ENCODE data around the gene STK39. TPM values are rescaled to one million over a fixed set of nuclear protein-coding genes. Genes with fewer than 3 reads are reported as not detected.

The STK39 gene
- total RNA-seq, 1 donor from 2014 or later, result 26.2 TPM

DNA sequence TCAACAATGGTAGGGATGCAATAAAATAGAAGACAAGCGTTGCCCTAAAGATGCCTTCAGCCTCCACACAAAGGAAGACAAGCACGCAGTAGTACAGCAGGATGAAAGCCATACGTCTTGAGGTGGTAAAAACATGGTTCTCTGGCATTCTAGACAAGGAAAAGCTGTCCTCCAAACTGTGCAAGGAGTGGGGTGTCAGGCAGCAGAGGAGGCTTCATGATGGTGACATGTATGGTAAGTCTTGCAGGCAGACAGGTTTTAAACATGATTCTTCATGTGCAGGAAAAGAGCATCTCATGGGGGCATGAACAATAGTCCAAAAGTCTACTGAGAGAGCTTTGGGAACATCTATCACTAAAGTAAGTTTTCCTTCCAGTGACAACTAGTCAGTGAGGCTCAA is 241.8 kb downstream of the STK39 start:
- Mint-ChIP-seq H3K27ac (peak overlapping the region; percentile 22), H3K27me3 (no peaks in the 10 kb centered on the region), H3K4me3 (no peak overlapping the region), H3K4me1 (ENCODE audit: unreplicated experiment) (peaks cover 12% of the 10 kb centered on the region), H3K9me3 (peaks cover 6% of the 10 kb centered on the region), H3K36me3 (peaks cover 31% of the 10 kb centered on the region)
- no peak for DNase-seq (ENCODE audit: extremely low spot score, unreplicated experiment)
- TF ChIP-seq, protein P1, sequence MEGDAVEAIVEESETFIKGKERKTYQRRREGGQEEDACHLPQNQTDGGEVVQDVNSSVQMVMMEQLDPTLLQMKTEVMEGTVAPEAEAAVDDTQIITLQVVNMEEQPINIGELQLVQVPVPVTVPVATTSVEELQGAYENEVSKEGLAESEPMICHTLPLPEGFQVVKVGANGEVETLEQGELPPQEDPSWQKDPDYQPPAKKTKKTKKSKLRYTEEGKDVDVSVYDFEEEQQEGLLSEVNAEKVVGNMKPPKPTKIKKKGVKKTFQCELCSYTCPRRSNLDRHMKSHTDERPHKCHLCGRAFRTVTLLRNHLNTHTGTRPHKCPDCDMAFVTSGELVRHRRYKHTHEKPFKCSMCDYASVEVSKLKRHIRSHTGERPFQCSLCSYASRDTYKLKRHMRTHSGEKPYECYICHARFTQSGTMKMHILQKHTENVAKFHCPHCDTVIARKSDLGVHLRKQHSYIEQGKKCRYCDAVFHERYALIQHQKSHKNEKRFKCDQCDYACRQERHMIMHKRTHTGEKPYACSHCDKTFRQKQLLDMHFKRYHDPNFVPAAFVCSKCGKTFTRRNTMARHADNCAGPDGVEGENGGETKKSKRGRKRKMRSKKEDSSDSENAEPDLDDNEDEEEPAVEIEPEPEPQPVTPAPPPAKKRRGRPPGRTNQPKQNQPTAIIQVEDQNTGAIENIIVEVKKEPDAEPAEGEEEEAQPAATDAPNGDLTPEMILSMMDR (conservative IDR thresholded peaks at IDR 0.05), result no peak

DNA sequence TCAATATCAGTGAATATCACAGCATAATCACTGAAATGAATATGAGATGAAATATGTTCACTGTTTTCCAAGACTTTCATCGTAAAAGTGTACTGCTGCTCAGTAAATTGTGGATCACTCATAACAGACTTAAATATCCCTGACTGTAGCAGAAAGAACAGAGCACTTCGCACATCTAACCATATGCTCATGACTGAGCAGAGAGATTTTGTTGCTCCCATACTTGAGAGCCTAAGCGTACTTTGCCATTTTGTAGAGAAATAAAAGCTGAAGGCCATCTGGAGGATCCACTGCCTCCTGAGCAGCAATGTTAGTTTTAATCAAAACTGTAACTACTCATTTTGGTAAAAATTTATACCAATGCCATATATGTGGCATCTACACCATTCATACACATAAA is 243.5 kb downstream of the STK39 start:
- peaks cover 27% of the 10 kb centered on the region for H3K36me3 Mint-ChIP-seq
- no peak overlapping the region for H3K4me3 Mint-ChIP-seq
- DNase-seq (ENCODE audit: extremely low spot score, unreplicated experiment), result no peak
- TF ChIP-seq, protein P1 (conservative IDR thresholded peaks at IDR 0.05), result no peak
- peaks cover 10% of the 10 kb centered on the region for H3K9me3 Mint-ChIP-seq
- no peak overlapping the region for H3K27ac Mint-ChIP-seq
- H3K27me3 Mint-ChIP-seq, result no peaks in the 10 kb centered on the region
- peaks cover 12% of the 10 kb centered on the region for H3K4me1 Mint-ChIP-seq (ENCODE audit: unreplicated experiment)

DNA sequence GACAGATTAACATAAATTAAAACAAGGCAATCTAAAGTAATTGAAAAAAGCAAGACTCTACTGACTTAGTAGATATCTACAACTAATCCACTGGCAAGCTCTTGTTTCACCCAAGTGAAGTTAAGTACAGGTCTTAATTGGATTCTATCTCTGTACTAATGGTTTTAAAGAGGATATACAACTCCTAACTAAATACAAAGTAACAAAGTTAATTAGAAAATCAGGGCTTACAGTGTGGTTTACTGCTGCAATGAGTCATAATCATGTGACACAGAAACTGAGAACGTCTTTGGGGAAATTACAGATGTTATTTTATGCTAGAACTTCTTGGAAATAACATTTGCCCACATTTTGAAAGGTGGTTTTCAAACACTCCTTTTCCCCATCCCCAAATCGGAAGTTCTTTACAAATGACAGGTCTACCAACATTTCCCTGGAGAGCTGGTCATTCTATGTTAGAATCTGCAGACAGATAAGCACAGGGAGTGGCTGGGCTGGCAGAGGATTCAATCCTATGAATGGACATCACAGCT is 245.3 kb downstream of the STK39 start:
- Mint-ChIP-seq H3K27me3 (no peaks in the 10 kb centered on the region), H3K4me1 (ENCODE audit: unreplicated experiment) (peaks cover 12% of the 10 kb centered on the region), H3K9me3 (peaks cover 4% of the 10 kb centered on the region), H3K27ac (no peak overlapping the region), H3K4me3 (no peak overlapping the region), H3K36me3 (peaks cover 13% of the 10 kb centered on the region)
- DNase-seq (ENCODE audit: extremely low spot score, unreplicated experiment), result no peak
- TF ChIP-seq, protein P1 (conservative IDR thresholded peaks at IDR 0.05), result no peak

DNA sequence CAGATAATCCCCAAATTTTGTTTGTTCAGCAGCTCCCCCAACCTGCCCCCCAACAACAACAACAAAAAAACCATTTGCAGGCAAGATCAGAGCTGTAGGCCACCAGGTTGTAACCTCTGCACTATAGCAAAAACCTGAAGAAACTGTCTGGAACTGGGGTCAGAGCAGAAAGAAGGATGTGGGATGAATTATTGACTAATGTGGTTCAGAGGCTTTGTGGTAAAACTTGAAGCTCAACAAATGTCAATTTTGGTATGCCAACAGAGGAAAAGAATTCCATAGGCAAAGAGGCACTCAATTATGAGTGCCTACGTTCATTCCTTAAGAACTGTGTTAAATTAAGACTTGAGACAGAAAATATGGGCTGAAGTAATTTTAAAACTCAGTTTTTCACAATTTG is 255.1 kb downstream of the STK39 start:
- Mint-ChIP-seq H3K4me1 (ENCODE audit: unreplicated experiment) (no peaks in the 10 kb centered on the region), H3K27me3 (no peaks in the 10 kb centered on the region)

DNA sequence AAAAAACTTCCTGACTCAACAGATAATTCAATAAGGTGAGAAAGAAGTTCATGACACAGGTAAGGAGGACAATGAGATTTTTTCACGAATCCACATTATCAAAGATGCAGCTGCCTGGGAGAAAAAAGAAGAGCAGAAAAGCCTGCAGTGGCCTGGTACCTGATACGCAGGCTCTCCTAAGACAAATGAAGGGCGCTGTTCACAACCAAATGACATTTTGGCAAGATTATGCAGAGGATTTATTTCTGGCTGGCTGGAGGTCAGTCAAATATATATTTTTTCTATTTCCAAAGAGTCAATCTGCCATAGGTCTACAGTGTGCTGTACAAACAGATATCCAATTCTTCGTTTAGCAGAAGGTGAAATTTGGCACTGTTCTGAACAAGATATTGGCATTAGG is 257.3 kb downstream of the STK39 start:
- TF ChIP-seq, protein P1 (conservative IDR thresholded peaks at IDR 0.05), result no peak
- Mint-ChIP-seq H3K27ac (no peak overlapping the region), H3K9me3 (no peaks in the 10 kb centered on the region), H3K4me3 (no peak overlapping the region), H3K4me1 (ENCODE audit: unreplicated experiment) (no peaks in the 10 kb centered on the region), H3K36me3 (no peaks in the 10 kb centered on the region), H3K27me3 (no peaks in the 10 kb centered on the region)
- no peak for DNase-seq (ENCODE audit: extremely low spot score, unreplicated experiment)

More for the DNA sequence above, 255.1 kb downstream of the STK39 start:
- Mint-ChIP-seq H3K4me3 (no peak overlapping the region), H3K27ac (no peak overlapping the region), H3K9me3 (no peaks in the 10 kb centered on the region), H3K36me3 (peaks cover 5% of the 10 kb centered on the region)
- TF ChIP-seq, protein P1 (conservative IDR thresholded peaks at IDR 0.05), result no peak
- no peak for DNase-seq (ENCODE audit: extremely low spot score, unreplicated experiment)

DNA sequence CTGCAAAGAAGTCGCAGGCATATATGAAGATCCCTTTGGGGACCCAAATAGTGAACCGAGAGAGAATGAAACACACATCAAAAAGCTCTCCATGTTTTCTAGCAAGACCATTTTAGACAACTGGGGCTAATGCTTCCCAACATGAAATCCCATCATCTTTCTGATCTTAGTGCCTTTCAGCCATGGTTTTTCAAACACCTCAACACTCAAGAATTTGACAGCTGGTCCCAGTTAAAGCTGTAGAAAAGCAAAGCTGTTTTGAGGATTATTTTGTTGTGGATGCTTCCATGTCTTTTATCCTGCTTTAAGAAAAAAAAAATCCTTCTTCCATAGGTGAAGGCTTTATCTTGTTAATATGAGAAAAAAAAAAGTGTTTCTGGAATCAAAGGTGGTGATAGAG is 259.1 kb downstream of the STK39 start:
- Mint-ChIP-seq H3K4me3 (no peak overlapping the region), H3K27me3 (no peaks in the 10 kb centered on the region), H3K27ac (no peak overlapping the region), H3K9me3 (no peaks in the 10 kb centered on the region), H3K36me3 (peaks cover 8% of the 10 kb centered on the region), H3K4me1 (ENCODE audit: unreplicated experiment) (no peaks in the 10 kb centered on the region)
- DNase-seq (ENCODE audit: extremely low spot score, unreplicated experiment), result no peak
- TF ChIP-seq, protein P1 (conservative IDR thresholded peaks at IDR 0.05), result no peak
